ENCODE measurements around the gene GDPD1.

GDPD1 gene

DNA sequence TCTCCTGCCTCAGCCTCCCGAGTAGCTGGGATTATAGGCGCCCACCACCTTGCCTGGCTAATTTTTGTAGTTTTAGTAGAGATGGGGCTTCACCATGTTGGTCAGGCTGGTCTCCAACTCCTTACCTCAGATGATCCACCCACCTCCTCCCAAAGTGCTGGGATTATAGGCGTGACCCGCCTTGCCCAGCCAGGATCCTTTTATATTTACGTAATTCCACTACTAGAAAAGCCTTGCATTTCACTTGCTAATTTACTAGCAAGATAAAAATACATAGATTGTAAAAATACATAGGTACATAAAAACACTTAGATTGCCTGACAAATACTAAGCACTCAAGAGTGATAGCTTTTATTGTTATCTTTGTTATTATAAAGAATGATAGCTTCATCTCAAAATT lies 47.5 kb downstream of the GDPD1 start:
- Histone ChIP-seq H3K9ac (ENCODE audit: low read length) (no peak overlapping the region), H3F3A (ENCODE audit: insufficient read depth, low read length) (no peaks in the 10 kb centered on the region), H3K9me2 (replicated peaks; ENCODE audit: insufficient read depth, low read length) (no peaks in the 10 kb centered on the region), H3K4me1 (ENCODE audit: low read length) (no peaks in the 10 kb centered on the region), H3K4me3 (ENCODE audit: low read length) (no peak overlapping the region), H3K9me3 (replicated peaks; ENCODE audit: insufficient read depth, low read length) (no peaks in the 10 kb centered on the region), H3K79me2 (ENCODE audit: low read length) (no peaks in the 10 kb centered on the region), H3K36me3 (replicated peaks; ENCODE audit: insufficient read depth, low read length) (no peaks in the 10 kb centered on the region), H2AFZ (ENCODE audit: low read length) (no peak overlapping the region), H3K4me2 (ENCODE audit: low read depth, low read length) (no peak overlapping the region), H4K20me1 (ENCODE audit: insufficient read depth, low read length) (no peaks in the 10 kb centered on the region), H3K27me3 (replicated peaks; ENCODE audit: insufficient read depth, low read length) (no peaks in the 10 kb centered on the region), H3K27ac (ENCODE audit: low read length) (no peak overlapping the region)
- TF ChIP-seq EZH2phosphoT487 (IDR thresholded peaks at IDR 0.05; ENCODE audit: low read length) (no peak), EZH2 (optimal IDR thresholded peaks at IDR 0.05; ENCODE audit: low read depth, low read length) (no peak)
- TF ChIP-seq, protein P1, sequence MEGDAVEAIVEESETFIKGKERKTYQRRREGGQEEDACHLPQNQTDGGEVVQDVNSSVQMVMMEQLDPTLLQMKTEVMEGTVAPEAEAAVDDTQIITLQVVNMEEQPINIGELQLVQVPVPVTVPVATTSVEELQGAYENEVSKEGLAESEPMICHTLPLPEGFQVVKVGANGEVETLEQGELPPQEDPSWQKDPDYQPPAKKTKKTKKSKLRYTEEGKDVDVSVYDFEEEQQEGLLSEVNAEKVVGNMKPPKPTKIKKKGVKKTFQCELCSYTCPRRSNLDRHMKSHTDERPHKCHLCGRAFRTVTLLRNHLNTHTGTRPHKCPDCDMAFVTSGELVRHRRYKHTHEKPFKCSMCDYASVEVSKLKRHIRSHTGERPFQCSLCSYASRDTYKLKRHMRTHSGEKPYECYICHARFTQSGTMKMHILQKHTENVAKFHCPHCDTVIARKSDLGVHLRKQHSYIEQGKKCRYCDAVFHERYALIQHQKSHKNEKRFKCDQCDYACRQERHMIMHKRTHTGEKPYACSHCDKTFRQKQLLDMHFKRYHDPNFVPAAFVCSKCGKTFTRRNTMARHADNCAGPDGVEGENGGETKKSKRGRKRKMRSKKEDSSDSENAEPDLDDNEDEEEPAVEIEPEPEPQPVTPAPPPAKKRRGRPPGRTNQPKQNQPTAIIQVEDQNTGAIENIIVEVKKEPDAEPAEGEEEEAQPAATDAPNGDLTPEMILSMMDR (IDR thresholded peaks at IDR 0.05; ENCODE audit: low read length) = no peak
- no peak for DNase-seq

DNA sequence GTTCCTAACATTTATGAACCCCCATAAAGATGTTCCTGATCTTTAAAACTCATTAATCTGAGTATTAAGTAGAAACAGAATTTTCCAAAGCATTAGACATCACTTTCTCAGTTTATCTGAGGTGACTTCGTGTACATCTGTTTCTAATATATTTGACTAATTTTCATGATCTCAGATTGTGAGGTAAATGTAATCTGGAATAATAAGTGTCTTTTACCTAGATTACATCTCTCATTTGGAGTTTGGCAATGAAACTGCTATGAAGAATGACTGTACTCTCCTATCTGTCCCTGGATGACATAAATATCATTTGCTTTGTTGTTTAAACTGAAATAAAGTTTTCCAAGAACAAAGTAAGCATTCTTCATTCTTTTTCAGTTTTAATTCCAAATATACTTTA lies 55.3 kb downstream of the GDPD1 start:
- H3K9me2 ChIP-seq (replicated peaks; ENCODE audit: insufficient read depth, low read length) = no peaks in the 10 kb centered on the region
- H3K79me2 ChIP-seq (ENCODE audit: low read length) = no peaks in the 10 kb centered on the region
- no peak overlapping the region for H3K9ac ChIP-seq (ENCODE audit: low read length)
- peaks cover 17% of the 10 kb centered on the region for H3K4me1 ChIP-seq (ENCODE audit: low read length)
- peaks cover 24% of the 10 kb centered on the region for H3F3A ChIP-seq (ENCODE audit: insufficient read depth, low read length)
- no peak overlapping the region for H3K4me3 ChIP-seq (ENCODE audit: low read length)
- H4K20me1 ChIP-seq (ENCODE audit: insufficient read depth, low read length) = no peaks in the 10 kb centered on the region
- no peak overlapping the region for H3K4me2 ChIP-seq (ENCODE audit: low read depth, low read length)
- H2AFZ ChIP-seq (ENCODE audit: low read length) = no peak overlapping the region
- H3K9me3 ChIP-seq (replicated peaks; ENCODE audit: insufficient read depth, low read length) = no peaks in the 10 kb centered on the region
- TF ChIP-seq EZH2 (optimal IDR thresholded peaks at IDR 0.05; ENCODE audit: low read depth, low read length) (no peak), EZH2phosphoT487 (IDR thresholded peaks at IDR 0.05; ENCODE audit: low read length) (no peak)
- TF ChIP-seq, protein P1 (IDR thresholded peaks at IDR 0.05; ENCODE audit: low read length) = no peak
- no peaks in the 10 kb centered on the region for H3K36me3 ChIP-seq (replicated peaks; ENCODE audit: insufficient read depth, low read length)
- no peak for DNase-seq
- H3K27me3 ChIP-seq (replicated peaks; ENCODE audit: insufficient read depth, low read length) = no peaks in the 10 kb centered on the region
- H3K27ac ChIP-seq (ENCODE audit: low read length) = no peak overlapping the region

DNA sequence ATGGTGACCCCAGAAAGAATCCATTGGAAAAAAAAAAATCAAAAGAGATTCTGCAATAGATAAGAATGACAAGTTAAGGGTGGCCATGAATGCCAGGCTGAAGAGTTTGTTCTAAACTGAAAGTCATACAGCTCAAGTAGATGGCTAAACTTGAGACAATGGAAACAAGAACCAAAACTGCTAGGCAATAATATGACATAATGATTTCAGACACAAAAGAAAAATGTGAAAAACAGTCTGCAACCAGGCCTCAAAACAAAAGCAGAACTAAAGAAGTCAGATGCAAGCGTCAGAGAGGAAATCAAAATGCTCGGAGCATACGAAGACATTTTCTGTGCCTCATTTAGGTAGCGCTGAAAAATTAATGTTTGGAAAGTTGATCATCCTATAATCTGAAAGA lies 56.7 kb downstream of the GDPD1 start:
- Histone ChIP-seq H3K9me2 (replicated peaks; ENCODE audit: insufficient read depth, low read length) (no peaks in the 10 kb centered on the region), H3K9ac (ENCODE audit: low read length) (peak overlapping the region; percentile 57; the same call in 1 of the 2 replicates), H3K79me2 (ENCODE audit: low read length) (no peaks in the 10 kb centered on the region), H3K9me3 (replicated peaks; ENCODE audit: insufficient read depth, low read length) (no peaks in the 10 kb centered on the region), H2AFZ (ENCODE audit: low read length) (peak overlapping the region; percentile 36; the same call in 1 of the 2 replicates), H3K4me2 (ENCODE audit: low read depth, low read length) (peak overlapping the region; percentile 70), H3K27me3 (replicated peaks; ENCODE audit: insufficient read depth, low read length) (no peaks in the 10 kb centered on the region), H3K27ac (ENCODE audit: low read length) (peak overlapping the region; percentile 89), H3K4me1 (ENCODE audit: low read length) (peaks cover 17% of the 10 kb centered on the region), H3K4me3 (ENCODE audit: low read length) (peak overlapping the region; percentile 40), H3F3A (ENCODE audit: insufficient read depth, low read length) (peaks cover 24% of the 10 kb centered on the region), H4K20me1 (ENCODE audit: insufficient read depth, low read length) (no peaks in the 10 kb centered on the region), H3K36me3 (replicated peaks; ENCODE audit: insufficient read depth, low read length) (no peaks in the 10 kb centered on the region)
- DNase-seq = peak; percentile 91
- TF ChIP-seq EZH2phosphoT487 (IDR thresholded peaks at IDR 0.05; ENCODE audit: low read length) = no peak
- TF ChIP-seq EZH2 (optimal IDR thresholded peaks at IDR 0.05; ENCODE audit: low read depth, low read length) = no peak
- TF ChIP-seq, protein P1 (IDR thresholded peaks at IDR 0.05; ENCODE audit: low read length) = no peak

Data from MM.1S (cell line).